ENCODE data around the gene AMOTL2. TPM values are rescaled to one million over a fixed set of nuclear protein-coding genes. Genes with fewer than 3 reads are reported as not detected.

The AMOTL2 gene
- total RNA-seq, 1 donor from 2014 or later = not detected

- Mint-ChIP-seq H3K9me3 (no peaks in the 10 kb centered on the region), H3K36me3 (ENCODE audit: low read depth) (no peaks in the 10 kb centered on the region), H3K4me1 (ENCODE audit: low read depth) (no peaks in the 10 kb centered on the region), H3K27ac (no peak overlapping the region), H3K4me3 (ENCODE audit: low read depth) (no peak overlapping the region), H3K27me3 (ENCODE audit: low read depth) (peaks cover 3% of the 10 kb centered on the region)
- DNase-seq (ENCODE audit: low spot score) = no peak
- intact Hi-C loops (cut with micrococcal nuclease) = no loop called here
Observed at GRCh38 chr3:134330883-134331810, 43.1 kb downstream of the AMOTL2 start.

DNA sequence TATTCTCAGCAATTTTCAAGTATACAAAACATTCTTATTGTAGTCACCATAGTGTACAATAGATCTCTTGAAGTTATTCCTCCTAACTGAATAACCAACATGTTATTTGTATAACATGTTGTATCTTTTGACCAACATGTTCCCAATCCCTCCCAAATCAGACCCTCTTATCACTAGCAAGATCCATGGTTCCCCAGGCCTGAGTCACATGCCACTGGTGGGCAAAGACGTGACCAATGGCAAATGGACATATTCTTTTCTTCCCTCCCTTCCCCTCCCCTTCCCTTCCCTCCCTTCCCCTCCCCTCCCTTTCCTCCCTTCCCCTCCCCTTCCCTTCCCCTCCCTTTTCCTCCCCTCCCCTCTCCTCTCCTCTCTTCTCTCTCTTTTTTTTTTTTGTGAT lies 45.4 kb downstream of the AMOTL2 start:
- no peak for DNase-seq (ENCODE audit: low spot score)
- intact Hi-C loops (cut with micrococcal nuclease) = no loop called here
- H3K36me3 Mint-ChIP-seq (ENCODE audit: low read depth) = no peaks in the 10 kb centered on the region
- no peaks in the 10 kb centered on the region for H3K9me3 Mint-ChIP-seq
- H3K27ac Mint-ChIP-seq = no peak overlapping the region
- H3K27me3 Mint-ChIP-seq (ENCODE audit: low read depth) = peaks cover 3% of the 10 kb centered on the region
- no peak overlapping the region for H3K4me3 Mint-ChIP-seq (ENCODE audit: low read depth)
- H3K4me1 Mint-ChIP-seq (ENCODE audit: low read depth) = no peaks in the 10 kb centered on the region

- no peaks in the 10 kb centered on the region for H3K36me3 Mint-ChIP-seq (ENCODE audit: low read depth)
- peaks cover 3% of the 10 kb centered on the region for H3K27me3 Mint-ChIP-seq (ENCODE audit: low read depth)
- H3K9me3 Mint-ChIP-seq = no peaks in the 10 kb centered on the region
- H3K4me3 Mint-ChIP-seq (ENCODE audit: low read depth) = no peak overlapping the region
- intact Hi-C loops (cut with micrococcal nuclease) = no loop called here
- no peak overlapping the region for H3K27ac Mint-ChIP-seq
- no peak for DNase-seq (ENCODE audit: low spot score)
- H3K4me1 Mint-ChIP-seq (ENCODE audit: low read depth) = no peaks in the 10 kb centered on the region
Observed at GRCh38 chr3:134328147-134328591, 46.1 kb downstream of the AMOTL2 start.

GRCh38 chr3:134327594-134327975 lies 46.7 kb downstream of the AMOTL2 start:
- no peaks in the 10 kb centered on the region for H3K4me1 Mint-ChIP-seq (ENCODE audit: low read depth)
- H3K9me3 Mint-ChIP-seq = no peaks in the 10 kb centered on the region
- no peak for DNase-seq (ENCODE audit: low spot score)
- no peaks in the 10 kb centered on the region for H3K36me3 Mint-ChIP-seq (ENCODE audit: low read depth)
- peaks cover 8% of the 10 kb centered on the region for H3K27me3 Mint-ChIP-seq (ENCODE audit: low read depth)
- no peak overlapping the region for H3K4me3 Mint-ChIP-seq (ENCODE audit: low read depth)
- intact Hi-C loops (cut with micrococcal nuclease) = no loop called here
- H3K27ac Mint-ChIP-seq = no peak overlapping the region

DNA sequence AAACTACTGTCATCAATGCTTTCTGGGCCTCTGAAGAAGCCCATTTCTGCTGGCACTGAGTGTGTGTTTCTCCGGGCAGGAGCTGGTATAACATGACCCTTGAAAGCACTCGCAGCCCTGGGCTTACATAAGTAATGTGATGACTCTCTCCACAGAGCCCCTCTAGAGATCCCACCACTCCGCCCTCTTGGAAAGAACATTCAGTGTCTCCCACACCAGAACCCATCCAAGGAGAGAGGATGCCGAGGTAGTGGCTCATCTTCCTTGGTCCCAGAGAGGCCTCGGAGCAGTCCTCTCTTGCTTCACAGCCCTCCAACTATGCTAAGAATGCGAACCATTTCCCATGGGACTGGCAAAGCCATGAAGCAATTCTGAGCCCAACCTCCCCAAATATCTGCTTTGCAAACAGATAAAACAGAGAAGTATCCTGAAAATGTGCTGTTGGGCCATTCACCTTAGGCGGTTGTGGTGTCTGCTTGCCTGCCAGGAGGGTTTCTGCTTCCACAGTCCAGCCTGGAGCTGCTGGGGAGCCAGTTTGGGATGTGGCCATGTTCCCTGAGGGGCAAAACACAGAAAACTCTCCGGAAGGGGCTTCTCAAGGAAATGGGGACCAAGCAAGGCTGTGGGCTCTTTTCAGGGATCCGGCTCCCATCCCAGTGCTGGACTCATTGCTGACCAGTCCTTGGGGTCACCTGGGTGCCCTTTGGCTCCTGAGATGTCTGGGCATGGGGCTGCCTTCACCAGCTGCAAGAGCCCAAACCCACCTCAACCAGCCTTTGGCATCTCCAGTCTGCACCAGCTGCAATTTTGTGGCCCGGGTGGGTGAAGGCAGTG lies 47.3 kb downstream of the AMOTL2 start:
- intact Hi-C loops (cut with micrococcal nuclease) = no loop called here
- no peaks in the 10 kb centered on the region for H3K36me3 Mint-ChIP-seq (ENCODE audit: low read depth)
- H3K9me3 Mint-ChIP-seq = no peaks in the 10 kb centered on the region
- no peak overlapping the region for H3K4me3 Mint-ChIP-seq (ENCODE audit: low read depth)
- H3K27me3 Mint-ChIP-seq (ENCODE audit: low read depth) = peaks cover 9% of the 10 kb centered on the region
- H3K4me1 Mint-ChIP-seq (ENCODE audit: low read depth) = no peaks in the 10 kb centered on the region
- no peak for DNase-seq (ENCODE audit: low spot score)
- no peak overlapping the region for H3K27ac Mint-ChIP-seq

DNA sequence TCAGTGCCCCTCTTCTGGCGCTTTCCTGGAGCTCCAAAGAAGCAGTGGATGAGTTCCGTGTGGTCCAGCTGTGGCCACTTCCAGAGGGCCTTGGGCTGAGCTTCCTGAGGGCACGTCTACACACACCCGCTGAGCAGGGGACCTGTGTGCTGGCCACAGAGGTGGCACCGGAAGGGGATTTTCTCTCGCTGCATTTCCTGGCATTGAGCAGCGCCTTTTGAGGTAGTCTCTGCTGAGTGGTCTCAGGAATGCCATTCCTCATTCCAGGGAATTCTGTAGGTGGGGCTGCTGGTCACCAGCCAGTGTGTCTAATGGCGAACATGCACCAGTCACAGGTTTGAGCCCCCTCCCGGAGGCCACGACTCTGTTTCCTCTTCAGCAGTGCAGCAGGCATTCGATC lies 48.1 kb downstream of the AMOTL2 start:
- DNase-seq (ENCODE audit: low spot score) = no peak
- Mint-ChIP-seq H3K9me3 (no peaks in the 10 kb centered on the region), H3K36me3 (ENCODE audit: low read depth) (no peaks in the 10 kb centered on the region), H3K4me1 (ENCODE audit: low read depth) (no peaks in the 10 kb centered on the region), H3K27ac (no peak overlapping the region), H3K4me3 (ENCODE audit: low read depth) (no peak overlapping the region), H3K27me3 (ENCODE audit: low read depth) (peaks cover 9% of the 10 kb centered on the region)
- intact Hi-C loops (cut with micrococcal nuclease) = no loop called here

GRCh38 chr3:134325706-134326105 lies 48.5 kb downstream of the AMOTL2 start:
- Mint-ChIP-seq H3K27me3 (ENCODE audit: low read depth) (peaks cover 9% of the 10 kb centered on the region), H3K27ac (no peak overlapping the region), H3K36me3 (ENCODE audit: low read depth) (no peaks in the 10 kb centered on the region), H3K4me3 (ENCODE audit: low read depth) (no peak overlapping the region), H3K4me1 (ENCODE audit: low read depth) (no peaks in the 10 kb centered on the region), H3K9me3 (no peaks in the 10 kb centered on the region)
- DNase-seq (ENCODE audit: low spot score) = no peak
- intact Hi-C loops (cut with micrococcal nuclease) = no loop called here

DNA sequence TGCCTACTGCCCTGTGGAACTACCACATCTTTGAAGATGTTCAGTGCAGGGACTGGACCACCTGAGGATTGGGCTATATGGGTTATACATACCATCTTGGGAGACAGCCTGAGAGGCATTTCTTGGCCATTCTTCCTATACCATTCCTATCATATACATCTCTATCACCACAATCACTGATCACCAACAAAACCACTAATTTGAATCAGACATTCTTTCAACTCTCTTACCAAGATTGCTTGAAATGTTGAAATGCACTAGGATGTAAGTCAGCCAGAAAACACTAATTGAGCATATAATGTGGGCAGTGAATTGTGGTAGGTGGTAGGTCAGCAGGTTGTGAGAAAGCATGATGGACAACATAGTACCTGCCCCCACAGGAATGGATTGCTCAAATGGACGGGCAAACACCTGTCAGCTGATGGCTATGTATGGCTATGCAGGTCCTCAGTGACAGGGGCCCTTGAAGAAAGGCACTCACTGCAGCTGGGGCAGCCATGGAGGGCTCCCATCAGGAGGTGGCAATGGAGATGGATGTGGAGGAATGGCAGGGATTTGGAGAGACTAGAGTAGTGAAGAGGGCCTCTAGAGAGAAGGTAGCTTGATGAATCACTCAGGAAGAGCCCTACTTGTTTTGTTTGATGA lies 49.1 kb downstream of the AMOTL2 start:
- Mint-ChIP-seq H3K4me3 (ENCODE audit: low read depth) (no peak overlapping the region), H3K27ac (no peak overlapping the region), H3K4me1 (ENCODE audit: low read depth) (no peaks in the 10 kb centered on the region), H3K9me3 (no peaks in the 10 kb centered on the region), H3K36me3 (ENCODE audit: low read depth) (no peaks in the 10 kb centered on the region), H3K27me3 (ENCODE audit: low read depth) (peaks cover 9% of the 10 kb centered on the region)
- DNase-seq (ENCODE audit: low spot score) = no peak
- intact Hi-C loops (cut with micrococcal nuclease) = no loop called here

GRCh38 chr3:134323966-134324962 lies 50.0 kb downstream of the AMOTL2 start:
- no peaks in the 10 kb centered on the region for H3K4me1 Mint-ChIP-seq (ENCODE audit: low read depth)
- no peak overlapping the region for H3K27ac Mint-ChIP-seq
- no peak for DNase-seq (ENCODE audit: low spot score)
- peaks cover 9% of the 10 kb centered on the region for H3K27me3 Mint-ChIP-seq (ENCODE audit: low read depth)
- intact Hi-C loops (cut with micrococcal nuclease) = no loop called here
- H3K9me3 Mint-ChIP-seq = no peaks in the 10 kb centered on the region
- H3K36me3 Mint-ChIP-seq (ENCODE audit: low read depth) = no peaks in the 10 kb centered on the region
- no peak overlapping the region for H3K4me3 Mint-ChIP-seq (ENCODE audit: low read depth)

DNA sequence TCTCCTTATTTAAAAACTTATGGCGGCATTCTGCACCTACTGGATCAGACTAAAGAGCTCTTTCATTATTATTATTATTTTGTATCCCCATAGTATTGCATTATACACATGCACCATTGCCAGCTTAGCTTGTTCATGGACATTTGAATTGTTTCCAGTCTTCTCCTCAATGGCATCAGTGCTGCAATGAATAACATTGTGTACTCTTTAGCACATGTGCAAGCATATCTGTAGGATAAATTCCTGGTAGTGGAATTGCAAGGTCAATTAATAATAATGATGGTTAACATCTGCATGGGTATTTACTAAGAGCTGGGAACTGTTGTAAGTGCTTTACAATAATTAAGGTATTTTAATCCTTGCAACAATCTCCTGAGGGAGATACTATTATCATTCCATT lies 52.0 kb downstream of the AMOTL2 start:
- no peaks in the 10 kb centered on the region for H3K4me1 Mint-ChIP-seq (ENCODE audit: low read depth)
- H3K4me3 Mint-ChIP-seq (ENCODE audit: low read depth) = no peak overlapping the region
- no peak for DNase-seq (ENCODE audit: low spot score)
- intact Hi-C loops (cut with micrococcal nuclease) = no loop called here
- peaks cover 12% of the 10 kb centered on the region for H3K27me3 Mint-ChIP-seq (ENCODE audit: low read depth)
- no peaks in the 10 kb centered on the region for H3K36me3 Mint-ChIP-seq (ENCODE audit: low read depth)
- H3K27ac Mint-ChIP-seq = no peak overlapping the region
- H3K9me3 Mint-ChIP-seq = no peaks in the 10 kb centered on the region

DNA sequence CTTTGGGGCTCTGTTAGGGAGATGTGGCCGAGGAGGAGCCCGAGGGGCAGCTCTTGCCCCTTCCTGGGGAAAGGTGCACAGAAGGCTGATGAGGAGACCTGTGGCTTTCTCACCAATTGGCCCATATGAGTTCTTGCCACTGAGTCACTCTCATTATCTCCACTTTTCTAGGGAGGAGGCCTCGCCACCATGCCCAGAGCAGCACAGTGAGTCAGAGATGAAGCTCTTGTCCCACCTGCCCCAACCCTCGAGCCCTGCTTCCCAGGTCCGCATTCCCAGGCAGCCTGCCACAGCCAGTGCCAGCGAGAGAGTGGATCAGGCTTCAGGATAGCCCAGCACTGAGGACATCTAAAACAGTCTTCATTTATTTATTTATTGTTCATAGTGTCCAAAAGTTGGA lies 53.5 kb downstream of the AMOTL2 start:
- Mint-ChIP-seq H3K36me3 (ENCODE audit: low read depth) (no peaks in the 10 kb centered on the region), H3K4me1 (ENCODE audit: low read depth) (no peaks in the 10 kb centered on the region), H3K4me3 (ENCODE audit: low read depth) (no peak overlapping the region), H3K27me3 (ENCODE audit: low read depth) (peaks cover 15% of the 10 kb centered on the region), H3K9me3 (no peaks in the 10 kb centered on the region), H3K27ac (no peak overlapping the region)
- DNase-seq (ENCODE audit: low spot score) = no peak
- intact Hi-C loops (cut with micrococcal nuclease) = no loop called here

DNA sequence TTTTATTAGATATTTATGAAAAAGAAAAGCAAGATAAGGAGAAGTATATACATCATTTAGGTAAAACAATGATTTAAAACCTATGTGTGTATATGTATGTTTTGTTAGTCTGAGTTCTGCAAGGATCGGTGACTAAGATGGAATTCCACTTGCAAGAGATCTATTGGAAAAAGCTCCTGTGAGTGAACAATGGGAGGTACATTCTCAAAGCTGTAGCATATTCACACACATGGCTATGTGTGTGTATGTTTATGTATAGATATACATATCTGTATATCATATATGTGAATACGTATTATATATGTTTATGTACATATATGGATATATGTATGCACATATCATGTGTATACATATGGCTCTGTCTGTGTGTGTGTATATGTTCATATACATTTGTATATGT lies 54.3 kb downstream of the AMOTL2 start:
- no peak for DNase-seq (ENCODE audit: low spot score)
- H3K9me3 Mint-ChIP-seq = no peaks in the 10 kb centered on the region
- no peak overlapping the region for H3K4me3 Mint-ChIP-seq (ENCODE audit: low read depth)
- H3K27ac Mint-ChIP-seq = no peak overlapping the region
- no peaks in the 10 kb centered on the region for H3K36me3 Mint-ChIP-seq (ENCODE audit: low read depth)
- intact Hi-C loops (cut with micrococcal nuclease) = no loop called here
- peaks cover 13% of the 10 kb centered on the region for H3K27me3 Mint-ChIP-seq (ENCODE audit: low read depth)
- H3K4me1 Mint-ChIP-seq (ENCODE audit: low read depth) = no peaks in the 10 kb centered on the region
